NOMO-1 (cell line): Measurements from ENCODE around the gene TMEM42.

ENCODE experiments used
- DNase-seq, 2 experiments: peaks; one replicate each; lab custom pipeline; 2025; ENCODE audit not compliant: unreplicated experiment in 2 of 2; lab: John Stamatoyannopoulos, UW

The TMEM42 gene

GRCh38 chr3:44870375-44871061, 8.8 kb downstream of the TMEM42 start:
- no peak for DNase-seq

GRCh38 chr3:44874308-44874707, 12.6 kb downstream of the TMEM42 start, which contains the start of gene TGM4:
TSS of gene TGM4 (plus strand) at chr3:44874608. CDS start at chr3:44874679, 71 bp downstream.
- no peak for DNase-seq

GRCh38 chr3:44875596-44875995, 13.9 kb downstream of the TMEM42 start:
- DNase-seq = no peak

GRCh38 chr3:44877333-44877732, 15.6 kb downstream of the TMEM42 start:
- DNase-seq = no peak

DNA sequence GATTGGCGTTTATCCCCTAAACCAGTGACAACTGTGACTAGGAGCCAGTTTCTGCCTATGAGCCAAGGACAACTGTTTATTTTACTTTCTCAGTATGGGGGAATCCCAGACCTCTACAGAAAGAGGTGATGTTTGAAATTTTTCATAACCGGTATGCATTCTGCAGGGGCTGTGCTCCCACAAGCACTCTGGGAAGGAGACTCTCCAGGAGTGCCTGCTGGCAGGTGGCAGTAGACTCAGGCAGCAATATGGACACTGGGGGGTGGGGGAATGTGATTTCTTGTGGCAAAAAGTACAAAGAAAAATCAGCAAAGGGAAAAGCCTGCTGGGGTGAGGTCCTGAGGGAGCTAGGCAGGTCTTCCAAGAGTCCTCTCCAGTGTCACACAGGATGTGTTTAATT, 18.6 kb downstream of the TMEM42 start:
- DNase-seq = no peak

DNA sequence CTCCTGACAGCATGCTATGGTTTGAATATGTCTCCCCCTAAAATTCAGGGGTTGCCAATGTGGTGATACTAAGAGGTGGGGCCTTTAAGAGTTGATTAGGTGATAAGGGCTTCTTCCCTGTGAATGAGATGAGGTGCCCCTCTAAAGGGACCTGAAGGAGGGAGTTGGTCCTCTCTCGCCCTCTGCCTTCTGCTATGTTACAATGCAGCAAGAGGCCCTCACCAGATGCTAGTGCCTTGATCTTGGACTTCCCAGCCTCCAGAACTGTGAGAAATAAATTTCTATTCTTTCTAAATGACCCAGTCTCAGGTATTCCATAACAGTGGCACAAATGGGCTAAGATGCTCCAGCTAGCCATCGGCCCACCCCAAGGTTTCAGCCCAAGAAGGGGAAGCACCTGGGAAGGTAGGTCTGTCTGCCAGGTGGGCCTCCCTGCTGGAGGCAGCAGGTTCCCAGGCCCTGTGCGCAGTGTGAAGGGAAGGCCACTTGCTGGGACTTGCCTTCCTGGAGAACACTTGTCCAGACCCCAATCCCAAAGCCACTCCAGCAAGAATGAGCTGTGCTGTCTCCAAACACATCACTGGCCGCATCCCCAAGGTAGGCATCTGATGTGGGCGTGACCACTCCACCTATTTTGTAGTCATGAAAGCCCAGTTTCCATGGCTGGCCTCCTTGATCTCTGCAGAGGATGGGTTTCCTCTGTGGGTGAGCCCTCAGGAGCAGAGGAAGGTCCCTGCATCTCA, 21.7 kb downstream of the TMEM42 start:
- no peak for DNase-seq

GRCh38 chr3:44883999-44884431, 22.3 kb downstream of the TMEM42 start:
- DNase-seq = no peak

DNA sequence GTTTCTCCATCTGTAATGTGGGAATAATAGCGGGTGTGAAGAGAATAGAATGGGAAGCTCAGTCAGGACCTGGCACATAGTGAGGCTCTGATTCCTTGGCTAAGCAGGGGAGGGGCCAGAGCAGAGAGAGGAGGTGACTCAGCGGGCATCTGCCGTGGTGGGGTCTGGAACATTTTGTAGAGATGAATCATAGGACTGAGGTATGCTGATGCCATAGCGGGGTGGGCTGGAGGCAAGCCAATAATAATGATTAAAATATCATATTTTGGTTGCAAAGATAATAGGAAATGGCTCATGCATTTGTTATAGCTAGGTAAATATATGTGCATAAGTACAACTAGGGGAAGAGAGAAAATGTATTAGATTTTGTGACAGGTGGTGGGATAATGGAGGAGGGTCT, 23.9 kb downstream of the TMEM42 start:
- no peak for DNase-seq

DNA sequence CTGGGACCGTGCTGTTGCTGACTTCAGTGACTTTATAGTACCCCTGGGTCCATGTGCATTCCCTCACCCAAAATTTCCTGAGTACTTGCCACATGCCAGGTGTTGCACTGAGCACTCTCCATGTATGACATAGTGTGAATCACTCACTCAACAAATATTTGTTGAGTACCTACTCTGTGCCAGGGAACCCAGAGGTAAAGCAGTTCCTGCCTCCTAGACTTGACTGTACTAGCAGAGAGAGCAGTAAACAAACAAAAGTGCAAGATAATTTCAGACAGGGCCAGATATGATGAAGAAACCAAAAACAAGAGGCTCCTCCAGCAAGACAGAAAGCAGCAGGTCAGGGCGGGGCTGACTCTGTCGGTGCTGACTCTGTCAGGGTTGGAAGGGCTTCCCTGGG, 24.8 kb downstream of the TMEM42 start:
- no peak for DNase-seq

GRCh38 chr3:44887101-44887500, 25.4 kb downstream of the TMEM42 start:
- no peak for DNase-seq

- no peak for DNase-seq
Measured at GRCh38 chr3:44890258-44890657, 28.5 kb downstream of the TMEM42 start.

DNA sequence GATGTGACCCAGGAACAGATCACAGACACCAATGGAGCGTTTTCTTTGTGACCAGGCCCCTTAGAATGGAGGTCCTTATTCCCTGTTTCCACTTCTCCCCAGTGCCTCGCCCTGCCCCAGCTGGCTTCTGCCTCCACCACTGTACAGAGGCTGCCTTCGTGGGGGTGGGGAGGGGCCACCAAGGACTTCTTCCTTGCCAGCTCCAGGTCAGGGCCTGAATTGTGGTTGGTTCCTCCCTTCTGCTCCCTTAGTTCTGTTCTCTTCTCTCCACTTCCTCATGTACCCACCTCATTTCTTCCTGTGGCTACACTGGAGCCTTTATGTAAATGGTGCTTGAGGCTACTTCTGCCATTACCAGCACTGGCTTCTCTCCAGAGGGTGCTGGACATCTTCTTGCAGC, 29.1 kb downstream of the TMEM42 start:
- DNase-seq = peak in 1 of 2 experiments; percentile 24

DNA sequence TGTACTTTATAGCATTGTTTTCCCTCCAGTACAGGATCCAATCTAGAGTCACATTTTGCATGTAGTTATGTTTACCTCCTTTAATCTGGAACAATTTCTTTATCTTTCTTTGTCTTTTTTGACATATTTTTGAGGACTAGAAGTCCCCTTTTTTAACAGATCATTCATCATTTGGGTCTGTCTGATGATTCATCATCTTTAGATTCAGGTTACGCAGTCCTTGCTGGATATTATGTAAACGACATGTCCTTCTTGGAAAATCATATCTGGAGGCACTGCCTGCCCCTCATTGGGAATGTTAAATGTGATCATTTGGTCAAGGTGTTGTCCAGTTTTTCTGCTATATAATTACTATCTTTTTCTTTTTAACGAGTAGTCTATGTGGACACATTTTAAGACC, 31.0 kb downstream of the TMEM42 start:
- DNase-seq = no peak

DNA sequence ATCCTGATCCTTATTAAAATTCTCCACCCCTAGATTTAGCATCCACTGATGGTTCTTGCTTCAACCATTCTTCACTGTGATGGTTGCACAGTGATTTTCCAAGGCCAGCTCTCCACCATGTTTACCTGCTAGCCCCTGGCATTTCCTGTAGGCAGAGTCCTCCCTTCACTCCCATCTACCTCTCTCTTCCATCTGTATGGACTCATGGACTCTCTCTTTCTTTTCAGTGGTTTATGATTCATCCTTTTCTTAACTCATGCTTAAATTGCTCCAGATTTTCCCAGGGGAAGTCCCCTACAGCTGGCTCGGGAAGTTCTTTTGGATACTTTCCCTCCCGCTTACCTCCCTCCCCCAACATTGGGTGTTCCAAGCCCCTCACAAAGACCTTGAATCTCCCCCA, 31.4 kb downstream of the TMEM42 start:
- no peak for DNase-seq

- no peak for DNase-seq
Measured at GRCh38 chr3:44894485-44894884, 32.8 kb downstream of the TMEM42 start.

DNA sequence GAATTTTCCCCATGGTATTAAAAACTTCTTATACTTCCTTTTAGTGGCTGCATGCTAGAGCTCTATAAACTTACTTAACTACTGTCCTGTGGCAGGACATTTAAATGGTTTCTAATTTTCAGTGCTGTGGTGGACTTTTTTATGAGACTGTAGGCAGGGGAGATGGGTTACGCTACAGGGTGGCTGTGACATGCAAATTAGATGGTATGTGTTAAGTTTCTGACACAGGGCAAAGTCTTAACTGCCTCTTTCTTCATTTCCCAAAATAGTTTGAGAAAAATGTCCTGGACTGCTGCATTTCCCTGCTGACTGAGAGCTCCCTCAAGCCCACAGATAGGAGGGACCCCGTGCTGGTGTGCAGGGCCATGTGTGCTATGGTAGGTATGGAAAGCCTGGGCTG, 34.7 kb downstream of the TMEM42 start:
- DNase-seq = peak in 1 of 2 experiments; percentile 60

- DNase-seq = no peak
Measured at GRCh38 chr3:44899683-44900367, 38.1 kb downstream of the TMEM42 start.

- DNase-seq = no peak
Measured at GRCh38 chr3:44902628-44903027, 40.9 kb downstream of the TMEM42 start.

GRCh38 chr3:44903314-44903713, 41.6 kb downstream of the TMEM42 start:
- no peak for DNase-seq

DNA sequence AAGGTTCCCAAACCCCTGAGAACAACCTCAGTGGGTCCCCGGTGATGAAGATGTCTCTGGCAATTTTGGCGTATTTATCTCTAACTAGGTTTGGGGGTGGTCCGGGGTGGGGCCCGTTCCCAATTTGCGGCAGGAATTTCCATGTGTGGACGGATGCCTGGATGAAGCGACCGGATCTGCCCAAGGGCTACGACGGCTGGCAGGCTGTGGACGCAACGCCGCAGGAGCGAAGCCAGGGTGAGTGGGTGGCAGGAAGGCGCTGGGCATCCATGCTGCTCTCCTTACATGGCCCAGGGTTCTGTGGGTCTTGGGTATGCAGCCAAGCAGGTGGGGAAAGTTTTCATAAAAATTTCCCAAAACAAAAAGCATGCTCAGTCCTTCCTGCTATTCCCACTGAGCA, 42.0 kb downstream of the TMEM42 start:
- DNase-seq = no peak

DNA sequence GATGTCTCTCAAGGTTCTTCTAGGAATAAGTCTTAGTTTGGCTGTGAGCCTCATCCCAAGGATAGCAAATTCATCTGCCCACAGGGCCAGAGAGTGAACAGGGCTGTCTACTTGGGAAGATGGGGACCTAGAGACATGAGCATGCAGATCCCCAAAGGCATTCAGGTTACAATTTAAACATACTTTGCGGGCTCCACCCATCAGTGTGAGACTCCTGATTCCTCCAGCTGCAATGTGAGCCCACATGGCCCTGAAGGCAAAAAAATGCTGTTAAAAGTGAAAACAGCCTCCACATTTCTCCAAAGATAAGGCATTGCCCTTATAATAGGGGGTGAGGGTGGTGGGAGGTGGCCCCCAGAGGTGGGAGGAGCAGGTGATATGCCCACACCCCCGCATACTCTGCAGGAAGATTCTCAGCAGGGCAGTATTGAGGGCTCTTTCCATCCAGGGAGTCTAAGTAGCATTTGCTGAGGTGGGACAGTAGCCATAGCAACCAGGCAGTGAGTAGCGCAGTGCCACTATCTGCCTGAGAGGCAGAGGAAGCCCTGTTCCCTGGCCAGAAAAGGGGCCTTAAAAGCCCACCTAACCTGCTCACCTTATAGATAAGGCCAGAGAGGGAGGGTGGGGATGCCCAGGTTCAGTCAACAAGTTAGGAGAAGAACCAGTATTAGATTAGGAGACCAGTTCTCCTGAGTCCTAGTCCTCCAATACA, 43.9 kb downstream of the TMEM42 start:
- DNase-seq = no peak
